ENCODE measurements around the gene CD300LB. TPM values are rescaled to one million over a fixed set of nuclear protein-coding genes. Genes with fewer than 3 reads are reported as not detected.
"Not testable (repeated sequence)": the region's sequence is repeated elsewhere in the genome, so short reads cannot be mapped to it uniquely, and the experiment has no call there.

The CD300LB gene
- total RNA-seq, 1 donor from 2014 or later = not detected

DNA sequence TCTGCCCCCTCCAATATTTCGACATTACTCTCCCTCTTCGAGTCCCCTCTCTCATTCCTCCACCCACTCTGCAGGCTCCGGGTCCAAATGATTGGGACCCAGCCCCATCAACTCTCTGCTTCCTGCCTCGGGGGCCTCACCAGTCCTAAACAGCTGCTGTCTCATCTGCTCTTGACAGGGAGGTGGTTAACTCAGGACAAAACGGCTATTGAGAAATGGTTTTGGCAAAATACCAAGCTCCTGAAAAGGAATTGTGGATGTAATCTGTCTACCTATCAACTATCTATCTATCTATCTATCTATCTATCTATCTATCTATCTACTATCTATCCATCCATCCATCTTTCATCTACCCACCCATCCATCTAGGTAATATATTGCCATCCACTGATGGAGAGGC lies 33.9 kb upstream of the CD300LB start:
- Mint-ChIP-seq H3K9me3 (no peaks in the 10 kb centered on the region), H3K36me3 (no peaks in the 10 kb centered on the region), H3K4me1 (peaks cover 2% of the 10 kb centered on the region), H3K27ac (no peak overlapping the region), H3K4me3 (no peak overlapping the region), H3K27me3 (ENCODE audit: low read depth) (peaks cover 30% of the 10 kb centered on the region)
- DNase-seq (ENCODE audit: low spot score in 2 of 2, unreplicated experiment in 2 of 2) = no peak
- TF ChIP-seq, protein P1, sequence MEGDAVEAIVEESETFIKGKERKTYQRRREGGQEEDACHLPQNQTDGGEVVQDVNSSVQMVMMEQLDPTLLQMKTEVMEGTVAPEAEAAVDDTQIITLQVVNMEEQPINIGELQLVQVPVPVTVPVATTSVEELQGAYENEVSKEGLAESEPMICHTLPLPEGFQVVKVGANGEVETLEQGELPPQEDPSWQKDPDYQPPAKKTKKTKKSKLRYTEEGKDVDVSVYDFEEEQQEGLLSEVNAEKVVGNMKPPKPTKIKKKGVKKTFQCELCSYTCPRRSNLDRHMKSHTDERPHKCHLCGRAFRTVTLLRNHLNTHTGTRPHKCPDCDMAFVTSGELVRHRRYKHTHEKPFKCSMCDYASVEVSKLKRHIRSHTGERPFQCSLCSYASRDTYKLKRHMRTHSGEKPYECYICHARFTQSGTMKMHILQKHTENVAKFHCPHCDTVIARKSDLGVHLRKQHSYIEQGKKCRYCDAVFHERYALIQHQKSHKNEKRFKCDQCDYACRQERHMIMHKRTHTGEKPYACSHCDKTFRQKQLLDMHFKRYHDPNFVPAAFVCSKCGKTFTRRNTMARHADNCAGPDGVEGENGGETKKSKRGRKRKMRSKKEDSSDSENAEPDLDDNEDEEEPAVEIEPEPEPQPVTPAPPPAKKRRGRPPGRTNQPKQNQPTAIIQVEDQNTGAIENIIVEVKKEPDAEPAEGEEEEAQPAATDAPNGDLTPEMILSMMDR (IDR thresholded peaks at IDR 0.05; ENCODE audit: unreplicated experiment) = no peak

DNA sequence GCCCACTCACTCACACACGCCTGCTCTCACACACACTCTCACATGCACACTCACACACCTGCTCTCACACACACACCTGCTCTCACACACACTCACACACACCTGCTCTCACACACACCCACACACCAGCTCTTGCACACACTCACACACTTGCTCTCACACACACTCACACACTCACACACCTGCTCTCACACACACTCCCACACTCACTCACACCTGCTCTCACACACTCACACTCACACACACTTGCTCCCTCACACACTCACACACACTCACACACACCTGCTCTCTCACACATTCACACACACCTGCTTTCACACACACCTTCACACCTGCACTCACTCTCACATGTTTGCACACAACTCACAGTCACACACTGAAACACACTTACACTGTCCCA lies 32.1 kb upstream of the CD300LB start:
- Mint-ChIP-seq H3K27me3 (ENCODE audit: low read depth) (peaks cover 39% of the 10 kb centered on the region), H3K9me3 (peaks cover 10% of the 10 kb centered on the region), H3K4me1 (peaks cover 2% of the 10 kb centered on the region), H3K27ac (no peak overlapping the region), H3K36me3 (no peaks in the 10 kb centered on the region), H3K4me3 (no peak overlapping the region)
- no peak for DNase-seq (ENCODE audit: low spot score in 2 of 2, unreplicated experiment in 2 of 2)
- TF ChIP-seq, protein P1 (IDR thresholded peaks at IDR 0.05; ENCODE audit: unreplicated experiment) = no peak

DNA sequence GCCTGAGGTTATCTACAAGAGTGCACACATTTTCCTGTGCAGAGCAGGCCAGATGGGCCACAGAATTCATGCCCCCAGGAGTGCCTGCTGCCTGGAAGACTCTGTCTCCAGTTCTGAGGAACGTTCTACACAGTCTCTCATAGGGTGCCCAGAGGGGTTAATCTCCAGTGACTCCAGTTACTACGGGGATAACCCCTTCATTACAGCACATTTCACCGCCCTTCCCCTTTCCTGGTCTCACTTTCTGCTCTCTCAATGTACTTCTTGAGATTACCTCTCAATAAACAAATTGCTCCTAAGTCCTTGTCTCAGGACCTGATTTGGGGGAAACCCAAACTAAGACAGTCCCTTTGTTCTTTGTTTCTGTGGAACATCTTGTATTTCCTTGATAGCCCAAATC lies 30.3 kb upstream of the CD300LB start:
- DNase-seq (ENCODE audit: low spot score in 2 of 2, unreplicated experiment in 2 of 2) = no peak
- H3K36me3 Mint-ChIP-seq = no peaks in the 10 kb centered on the region
- TF ChIP-seq, protein P1 (IDR thresholded peaks at IDR 0.05; ENCODE audit: unreplicated experiment) = no peak
- no peaks in the 10 kb centered on the region for H3K4me1 Mint-ChIP-seq
- peaks cover 12% of the 10 kb centered on the region for H3K9me3 Mint-ChIP-seq
- peaks cover 45% of the 10 kb centered on the region for H3K27me3 Mint-ChIP-seq (ENCODE audit: low read depth)
- no peak overlapping the region for H3K27ac Mint-ChIP-seq
- no peak overlapping the region for H3K4me3 Mint-ChIP-seq

DNA sequence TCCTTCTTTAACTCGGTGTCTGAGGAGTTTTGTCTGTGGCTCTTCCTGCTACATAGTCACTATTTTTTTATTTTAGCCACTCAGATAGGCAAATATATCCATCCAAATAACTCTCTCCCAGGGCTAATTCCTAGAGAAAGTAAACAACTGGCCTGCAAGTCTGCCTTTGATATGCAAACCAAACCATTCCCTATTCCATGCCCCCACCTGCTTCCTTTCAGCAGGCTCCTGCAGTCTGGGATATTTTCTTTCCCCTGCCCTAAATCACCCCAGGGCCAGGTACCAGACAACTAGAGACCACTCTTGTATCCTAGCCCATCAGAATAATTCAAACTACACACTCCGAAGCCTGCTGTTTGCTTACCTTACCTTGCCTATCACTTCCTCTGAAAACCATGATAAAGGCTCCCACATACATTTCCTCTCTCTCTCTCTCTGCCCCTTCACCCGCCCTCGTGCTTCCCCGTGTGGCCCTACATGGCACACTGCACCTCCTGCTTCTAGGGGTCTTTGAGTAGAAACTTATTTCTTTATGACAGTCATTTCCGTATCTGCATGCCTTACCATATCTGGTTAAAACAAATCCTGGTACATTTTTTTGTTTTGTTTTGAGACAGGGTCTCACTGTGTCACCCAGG lies 27.7 kb upstream of the CD300LB start:
- DNase-seq (ENCODE audit: low spot score in 2 of 2, unreplicated experiment in 2 of 2) = no peak
- TF ChIP-seq, protein P1 (IDR thresholded peaks at IDR 0.05; ENCODE audit: unreplicated experiment) = no peak
- peaks cover 16% of the 10 kb centered on the region for H3K9me3 Mint-ChIP-seq
- H3K27ac Mint-ChIP-seq = no peak overlapping the region
- H3K27me3 Mint-ChIP-seq (ENCODE audit: low read depth) = peaks cover 54% of the 10 kb centered on the region
- H3K4me3 Mint-ChIP-seq = no peak overlapping the region
- H3K36me3 Mint-ChIP-seq = no peaks in the 10 kb centered on the region
- H3K4me1 Mint-ChIP-seq = no peaks in the 10 kb centered on the region

DNA sequence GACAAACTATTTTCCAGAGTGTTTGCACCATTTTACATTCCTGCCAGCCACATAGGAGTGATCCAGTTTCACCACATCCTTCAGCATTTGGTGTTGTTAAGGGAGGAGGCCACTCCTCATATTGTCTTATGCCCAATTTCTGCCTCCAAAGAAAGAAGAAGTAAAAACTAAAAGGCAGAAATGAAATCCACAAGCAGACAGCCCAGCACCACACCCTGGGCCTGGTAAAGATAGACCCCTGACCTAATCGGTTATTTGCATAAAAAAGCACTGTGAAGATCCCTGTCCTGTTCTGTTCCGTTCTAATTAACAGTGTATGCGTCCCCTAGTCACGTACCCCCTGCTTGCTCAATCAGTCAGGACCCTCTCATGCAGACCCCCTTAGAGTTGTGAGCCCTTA lies 27.1 kb upstream of the CD300LB start:
- H3K36me3 Mint-ChIP-seq; DNase-seq (ENCODE audit: low spot score in 2 of 2, unreplicated experiment in 2 of 2); H3K4me1 Mint-ChIP-seq; H3K27ac Mint-ChIP-seq; H3K4me3 Mint-ChIP-seq: not testable (repeated sequence)
- Mint-ChIP-seq H3K9me3 (peaks cover 16% of the 10 kb centered on the region), H3K27me3 (ENCODE audit: low read depth) (peaks cover 57% of the 10 kb centered on the region)

DNA sequence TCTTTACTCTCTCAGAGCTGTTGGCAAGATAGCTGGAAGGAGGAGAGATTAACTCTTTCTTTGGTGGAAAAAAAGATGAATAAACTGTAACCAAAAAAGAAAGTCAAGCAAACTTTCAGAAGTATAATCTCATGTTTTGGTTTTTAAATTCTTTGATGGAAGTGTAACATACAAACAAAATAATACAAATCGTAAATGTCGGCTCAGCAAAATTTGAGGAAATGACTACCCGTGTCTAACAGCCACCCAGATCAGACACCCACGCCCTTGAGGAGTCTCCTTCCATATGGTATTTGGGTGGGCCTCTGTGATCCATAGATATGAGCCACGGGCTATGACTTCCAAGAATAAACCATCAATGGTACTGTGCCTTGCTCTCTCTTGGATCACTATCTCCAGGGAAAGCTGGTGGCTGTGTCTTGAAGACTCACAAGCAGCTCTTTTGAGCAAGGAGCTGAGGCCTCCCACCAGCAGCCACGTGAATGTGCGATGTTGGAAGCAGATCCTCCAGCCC lies 24.2 kb upstream of the CD300LB start:
- no peak overlapping the region for H3K27ac Mint-ChIP-seq

More for the DNA sequence above, 24.2 kb upstream of the CD300LB start:
- no peak overlapping the region for H3K4me3 Mint-ChIP-seq
- TF ChIP-seq, protein P1 (IDR thresholded peaks at IDR 0.05; ENCODE audit: unreplicated experiment) = no peak
- DNase-seq (ENCODE audit: low spot score in 2 of 2, unreplicated experiment in 2 of 2) = no peak
- no peaks in the 10 kb centered on the region for H3K4me1 Mint-ChIP-seq
- H3K9me3 Mint-ChIP-seq = peaks cover 16% of the 10 kb centered on the region
- no peaks in the 10 kb centered on the region for H3K36me3 Mint-ChIP-seq
- peaks cover 51% of the 10 kb centered on the region for H3K27me3 Mint-ChIP-seq (ENCODE audit: low read depth)

Measured in mesothelial cell of epicardium (in vitro differentiated cells).